GM21423 (cell line): ENCODE data around the gene LRWD1.
A peak's percentile ranks its signal among the peaks of the same experiment; 100 is the strongest.
"Not testable (repeated sequence)": the region's sequence is repeated elsewhere in the genome, so short reads cannot be mapped to it uniquely, and the experiment has no call there.

ENCODE experiments used
- ATAC-seq: cut with Tn5 transposase; IDR thresholded peaks from one replicate; pipeline ENCODE4 v1.9.1; 2021; ENCODE audit warnings: mild to moderate bottlenecking, moderate library complexity; ENCODE audit not compliant: unreplicated experiment

LRWD1 gene

DNA sequence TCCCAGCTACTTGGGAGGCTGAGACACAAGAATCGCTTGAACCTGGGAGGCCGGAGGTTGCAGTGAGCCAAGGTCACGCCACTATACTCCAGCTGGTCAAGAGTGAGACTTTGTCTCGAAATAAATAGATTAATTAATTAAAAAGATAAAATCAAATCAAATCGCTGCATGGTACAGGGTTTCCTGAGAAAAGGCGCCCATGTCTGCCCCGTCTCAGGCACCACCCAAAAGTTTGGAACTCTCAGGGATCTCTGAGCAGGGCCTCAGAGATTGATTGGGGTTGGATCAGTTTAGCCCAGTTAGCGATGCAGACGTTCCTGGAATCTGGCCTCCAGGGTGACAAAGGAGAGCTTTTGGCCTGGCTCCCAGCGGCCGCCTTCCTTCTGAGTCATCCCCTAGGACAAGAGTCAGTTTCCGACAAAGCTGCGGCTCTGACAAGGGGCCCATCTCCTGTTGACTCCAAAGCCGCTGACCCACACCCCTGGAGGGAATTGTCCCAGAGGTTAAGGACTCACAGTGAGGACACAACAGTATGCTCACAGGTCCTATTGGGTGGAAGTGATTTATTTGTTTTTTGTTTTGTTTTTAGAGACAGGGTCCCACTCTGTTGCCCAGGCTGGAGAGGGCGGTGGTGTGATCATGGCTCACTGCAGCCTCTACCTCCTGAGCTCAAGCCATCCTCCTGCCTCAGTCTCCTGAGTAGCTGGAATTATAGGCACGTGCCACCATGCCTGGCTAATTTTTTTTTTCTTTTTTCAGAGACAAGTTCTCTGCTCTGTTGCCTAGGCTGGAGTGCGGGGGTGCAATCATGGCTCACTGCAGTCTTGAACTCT is 24.6 kb upstream of the LRWD1 start:
- ATAC-seq, result no peak

DNA sequence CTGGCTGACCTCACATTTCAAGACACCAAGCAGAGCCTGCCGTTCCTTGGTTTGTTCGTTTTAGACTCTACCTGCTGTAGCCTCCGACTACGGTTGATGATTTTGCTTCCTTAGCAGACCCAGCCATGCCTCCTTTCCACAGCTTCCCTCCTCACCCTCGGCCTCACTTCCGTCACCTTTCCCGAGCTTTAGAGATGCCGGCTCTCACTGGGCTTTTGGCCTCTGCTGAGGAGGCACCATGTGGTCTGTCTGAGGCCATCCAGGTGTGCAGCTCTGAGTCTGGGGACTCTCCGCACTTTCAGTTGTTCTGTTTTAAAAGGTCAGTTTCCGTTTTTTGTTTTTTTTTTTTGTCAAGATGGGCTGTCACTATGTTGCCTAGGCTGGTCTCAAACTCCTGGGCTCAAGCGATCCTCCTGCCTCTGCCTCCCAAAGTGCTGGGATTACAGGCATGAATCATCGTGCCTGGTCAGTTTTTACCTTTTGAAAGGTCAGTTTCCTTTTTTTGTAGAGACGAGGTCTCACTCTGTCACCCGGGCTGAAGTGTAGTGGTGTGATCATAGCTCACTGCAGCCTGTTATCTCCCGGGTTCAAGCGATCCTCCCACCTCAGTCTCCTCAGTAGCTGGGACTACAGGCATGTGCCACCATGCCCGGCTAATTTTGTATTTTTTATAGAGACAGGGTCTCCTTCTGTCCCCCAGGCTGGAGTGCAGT is 19.7 kb upstream of the LRWD1 start:
- peak; percentile 43 for ATAC-seq

DNA sequence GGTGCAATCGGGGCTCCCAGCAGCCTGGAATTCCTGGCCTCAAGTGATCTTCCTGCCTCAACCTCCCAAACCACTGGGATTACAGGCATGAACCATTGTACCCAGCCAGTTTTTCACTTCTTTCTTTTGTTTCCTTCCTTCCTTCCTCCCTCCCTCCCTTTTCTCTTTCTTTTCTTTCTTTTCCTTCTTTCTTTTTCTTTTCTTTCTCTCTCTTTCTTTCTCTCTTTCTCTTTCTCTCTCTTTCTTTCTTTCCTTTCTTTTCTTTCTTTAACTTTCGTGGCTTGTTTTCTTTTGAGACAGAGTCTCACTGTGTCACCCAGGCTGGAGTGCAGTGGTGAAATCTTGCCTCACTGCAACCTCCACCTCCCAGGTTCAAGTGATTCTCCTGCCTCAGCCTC is 19.1 kb upstream of the LRWD1 start:
- ATAC-seq, result no peak

DNA sequence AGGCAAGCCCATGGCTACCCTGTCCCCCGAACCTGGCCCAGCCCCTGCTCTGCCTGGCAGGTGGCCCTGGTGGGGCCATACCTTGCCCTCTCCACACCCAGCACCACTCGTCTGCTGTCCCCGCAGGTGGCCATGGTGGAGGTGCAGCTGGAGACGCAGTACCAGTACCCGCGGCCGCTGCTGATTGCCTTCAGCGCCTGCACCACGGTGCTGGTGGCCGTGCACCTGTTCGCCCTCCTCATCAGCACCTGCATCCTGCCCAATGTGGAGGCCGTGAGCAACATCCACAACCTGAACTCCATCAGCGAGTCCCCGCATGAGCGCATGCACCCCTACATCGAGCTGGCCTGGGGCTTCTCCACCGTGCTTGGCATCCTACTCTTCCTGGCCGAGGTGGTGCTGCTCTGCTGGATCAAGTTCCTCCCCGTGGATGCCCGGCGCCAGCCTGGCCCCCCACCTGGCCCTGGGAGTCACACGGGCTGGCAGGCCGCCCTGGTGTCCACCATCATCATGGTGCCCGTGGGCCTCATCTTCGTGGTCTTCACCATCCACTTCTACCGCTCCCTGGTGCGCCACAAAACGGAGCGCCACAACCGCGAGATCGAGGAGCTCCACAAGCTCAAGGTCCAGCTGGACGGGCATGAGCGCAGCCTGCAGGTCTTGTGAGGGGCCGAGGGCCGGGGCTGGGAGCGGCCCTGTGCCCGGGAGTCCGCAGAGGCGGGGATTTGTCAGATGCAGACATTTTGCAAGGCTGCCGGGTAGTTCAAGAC is 18.2 kb upstream of the LRWD1 start:
- ATAC-seq, result no peak

DNA sequence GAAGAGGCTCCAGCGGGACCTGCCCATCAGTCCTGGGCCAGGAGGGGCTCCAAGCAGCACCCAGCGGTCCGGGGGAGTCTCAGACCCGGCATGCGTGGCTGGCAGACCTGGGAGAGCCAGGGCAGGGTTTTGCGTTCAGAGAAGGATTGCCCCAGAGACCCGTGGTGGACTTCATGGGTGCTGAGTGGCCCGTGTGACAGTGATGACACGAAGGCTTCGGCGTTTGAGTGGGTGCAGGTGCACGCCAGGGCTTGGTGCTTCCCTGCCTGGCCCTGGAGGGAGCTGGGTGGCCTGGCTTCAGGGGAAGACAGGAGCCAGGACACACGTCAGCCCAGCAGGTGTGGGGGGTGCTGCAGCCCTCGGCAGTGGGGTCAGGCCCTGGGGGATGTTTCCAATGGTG is 17.5 kb upstream of the LRWD1 start:
- ATAC-seq, result no peak

DNA sequence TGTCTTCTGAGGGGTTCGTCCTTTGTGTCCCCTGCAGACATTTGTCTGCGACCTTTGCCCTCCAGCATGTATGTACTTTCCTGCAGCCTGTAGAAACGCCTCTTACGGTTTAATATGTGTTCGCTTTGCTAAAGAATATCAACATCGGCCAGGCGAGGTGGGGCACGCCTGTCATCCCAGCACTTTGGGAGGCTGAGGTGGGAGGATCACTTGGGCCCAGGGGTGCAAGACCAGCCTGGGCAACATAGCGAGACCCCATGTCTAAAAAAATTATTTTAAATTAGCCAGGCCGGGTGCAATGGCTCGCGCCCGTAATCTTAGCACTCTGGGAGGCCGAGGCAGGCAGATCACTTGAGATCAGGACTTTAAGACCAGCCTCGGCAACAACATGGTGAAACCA is 15.6 kb upstream of the LRWD1 start:
- no peak for ATAC-seq

DNA sequence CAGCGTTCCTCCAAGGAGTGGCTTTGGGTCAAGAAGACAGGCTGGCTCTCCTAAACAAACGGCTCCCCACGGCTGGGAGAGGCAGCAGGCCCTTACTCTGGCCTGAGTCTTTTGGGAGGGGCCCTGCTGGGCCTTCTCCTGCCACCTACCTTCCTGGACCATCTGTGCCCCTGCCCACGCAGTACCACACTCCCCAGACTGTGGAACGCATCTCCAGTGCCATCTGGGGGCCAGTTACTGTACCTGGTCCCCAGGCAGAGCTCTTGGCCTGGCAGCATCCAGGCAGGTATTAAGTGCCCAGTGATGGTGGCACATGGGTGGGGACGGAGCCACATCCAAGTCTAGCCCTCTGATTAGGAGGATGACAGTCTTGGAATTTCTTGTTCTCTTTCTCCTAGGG is 14.5 kb upstream of the LRWD1 start:
- ATAC-seq, result no peak

DNA sequence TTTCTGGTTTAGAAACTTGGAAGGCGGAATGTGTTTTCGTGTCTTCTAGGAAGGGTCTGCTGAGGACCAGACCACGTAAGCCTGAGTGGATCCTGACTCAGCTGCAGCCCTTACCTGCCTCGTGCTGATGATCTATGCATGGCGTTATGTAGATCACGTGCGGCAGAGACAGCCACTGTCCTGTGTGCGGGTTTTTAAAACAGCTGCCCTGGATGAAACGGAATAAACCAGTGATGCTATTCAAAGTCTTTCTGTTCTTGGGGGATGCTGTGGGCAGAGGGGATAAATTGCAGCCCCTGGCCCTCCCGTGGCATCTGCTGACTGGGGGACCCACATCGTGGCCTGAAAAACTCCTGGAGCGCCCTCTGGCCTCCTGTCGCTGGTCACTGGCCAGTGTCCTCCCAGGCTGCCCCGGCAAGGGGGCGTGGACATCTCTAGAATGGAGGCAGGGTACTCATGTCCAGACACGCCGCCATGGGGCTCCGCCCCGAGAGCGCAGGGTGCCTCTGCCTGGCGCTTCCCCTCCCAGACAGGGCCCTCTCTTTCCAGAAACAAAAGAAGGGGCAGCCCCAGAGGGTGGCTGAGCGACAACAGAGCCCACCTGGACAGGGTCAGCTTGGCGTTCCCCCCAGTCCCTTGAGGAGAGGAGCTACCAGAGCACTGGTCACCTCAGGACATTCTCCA is 13.3 kb upstream of the LRWD1 start:
- no peak for ATAC-seq

DNA sequence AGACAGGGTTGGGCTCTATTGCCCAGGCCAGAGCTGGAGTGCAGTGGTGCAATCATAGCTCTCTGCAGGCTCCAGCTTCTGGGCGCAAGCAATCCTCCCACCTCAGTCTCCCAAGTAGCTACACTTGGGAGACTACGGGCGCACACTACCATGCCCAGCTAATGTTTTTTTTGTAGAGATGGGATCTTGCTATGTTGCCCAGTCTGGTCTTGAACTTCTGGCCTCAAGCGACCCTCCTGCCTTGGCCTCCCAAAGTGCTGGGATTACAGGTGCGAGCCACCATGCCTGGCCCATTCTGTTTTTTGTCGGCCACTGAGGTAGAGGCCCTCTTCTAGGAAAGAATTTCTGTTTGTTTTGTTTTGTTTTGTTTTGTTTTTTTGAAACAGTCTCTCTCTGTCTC is 12.3 kb upstream of the LRWD1 start:
- no peak for ATAC-seq

DNA sequence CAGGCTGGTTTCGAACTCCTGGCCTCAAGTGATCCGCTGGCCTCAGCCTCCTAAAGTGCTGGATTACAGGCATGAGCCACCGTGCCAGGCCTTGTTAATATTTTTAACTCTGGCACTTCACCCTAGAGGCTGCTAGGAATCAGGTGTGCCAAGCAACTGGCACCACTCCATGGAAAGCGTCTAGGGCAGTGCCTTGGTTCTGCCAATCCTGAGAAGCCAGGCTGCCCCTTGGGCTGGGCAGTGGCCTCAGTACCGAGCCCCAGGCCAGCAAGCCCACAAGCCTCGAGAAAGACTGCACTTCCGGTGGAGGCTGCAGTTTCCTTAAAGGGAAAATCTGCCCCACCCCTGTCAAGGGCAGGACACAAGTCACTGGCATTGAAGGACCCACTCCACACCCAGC is 11.5 kb upstream of the LRWD1 start:
- ATAC-seq, result no peak

DNA sequence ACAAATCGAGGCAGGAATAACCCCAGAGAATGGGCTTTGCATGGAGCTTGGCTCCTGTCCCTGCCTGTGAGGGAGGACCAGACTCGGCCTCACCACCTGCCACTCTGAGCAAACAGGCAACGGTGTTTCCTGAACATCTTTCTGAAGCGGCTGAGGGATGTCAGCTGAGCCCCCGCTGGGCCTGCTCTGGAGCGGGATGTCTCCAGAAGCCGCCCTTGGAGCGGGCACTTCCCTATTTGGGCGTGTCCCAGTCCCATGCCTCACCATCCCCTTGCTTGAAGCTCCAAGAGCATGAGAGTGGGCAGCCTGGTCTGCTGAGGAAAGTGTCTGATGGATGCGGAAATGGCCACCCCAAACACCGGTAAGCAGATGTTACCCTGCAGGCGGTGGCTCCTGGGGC is 10.3 kb upstream of the LRWD1 start:
- ATAC-seq, result no peak

DNA sequence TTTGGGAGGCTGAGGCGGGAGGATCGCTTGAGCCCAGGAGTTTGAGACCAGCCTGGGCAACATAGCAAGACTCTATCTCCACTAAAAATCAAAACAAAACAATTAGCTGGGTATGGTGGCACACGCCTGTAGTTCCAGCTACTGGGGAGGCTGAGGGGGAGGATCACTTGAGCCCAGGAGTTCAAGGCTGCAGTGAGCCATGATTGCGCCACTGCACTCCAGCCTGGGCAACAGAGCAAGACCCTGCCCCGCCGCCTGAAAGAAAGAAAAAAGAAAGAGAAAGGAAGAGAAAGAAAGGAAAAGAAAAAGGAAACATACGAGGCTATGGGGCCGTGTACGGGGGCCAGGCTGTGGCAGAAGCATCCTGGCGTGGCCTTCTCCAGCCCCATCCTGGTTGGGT is 9.9 kb upstream of the LRWD1 start:
- ATAC-seq, result not testable (repeated sequence)

DNA sequence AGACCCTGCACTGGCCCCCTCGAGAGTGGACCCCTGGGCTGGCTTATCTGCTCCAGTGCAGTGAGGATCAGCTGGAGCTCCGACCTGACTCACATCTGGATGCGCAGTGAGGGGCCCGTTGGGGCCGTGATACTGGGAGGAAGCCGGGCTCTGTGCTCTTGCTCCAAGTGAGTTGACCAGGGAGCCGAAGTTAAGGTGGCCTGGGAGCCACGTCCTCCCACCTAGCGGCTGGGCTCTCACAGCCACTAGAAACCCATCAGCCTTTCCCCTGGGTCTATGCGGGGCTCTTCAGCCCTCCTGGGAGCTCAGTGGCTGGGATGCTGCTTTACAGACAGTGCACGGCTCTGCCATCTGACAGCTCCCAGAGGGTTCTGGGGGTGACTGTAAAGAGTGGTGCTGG is 9.2 kb upstream of the LRWD1 start:
- no peak for ATAC-seq

DNA sequence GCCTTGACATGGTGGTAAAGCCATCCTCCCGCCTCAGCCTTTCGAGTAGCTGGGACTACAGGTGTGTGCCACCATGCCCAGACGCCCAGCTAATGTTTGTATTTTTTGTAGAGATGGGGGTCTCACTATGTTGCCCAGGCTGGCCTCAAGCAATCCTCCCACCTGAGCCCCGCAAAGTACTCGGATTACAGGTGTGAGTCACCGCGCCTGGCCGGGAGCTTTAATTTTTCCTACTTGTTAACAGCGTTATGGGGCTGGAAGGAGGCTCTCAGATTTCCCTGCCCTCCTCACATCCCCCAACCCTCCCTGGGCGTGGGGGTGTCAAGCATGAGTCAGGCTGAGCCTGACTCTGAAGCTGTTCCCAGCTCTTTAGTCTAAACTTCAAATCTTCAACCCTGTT is 8.5 kb upstream of the LRWD1 start:
- ATAC-seq, result no peak

DNA sequence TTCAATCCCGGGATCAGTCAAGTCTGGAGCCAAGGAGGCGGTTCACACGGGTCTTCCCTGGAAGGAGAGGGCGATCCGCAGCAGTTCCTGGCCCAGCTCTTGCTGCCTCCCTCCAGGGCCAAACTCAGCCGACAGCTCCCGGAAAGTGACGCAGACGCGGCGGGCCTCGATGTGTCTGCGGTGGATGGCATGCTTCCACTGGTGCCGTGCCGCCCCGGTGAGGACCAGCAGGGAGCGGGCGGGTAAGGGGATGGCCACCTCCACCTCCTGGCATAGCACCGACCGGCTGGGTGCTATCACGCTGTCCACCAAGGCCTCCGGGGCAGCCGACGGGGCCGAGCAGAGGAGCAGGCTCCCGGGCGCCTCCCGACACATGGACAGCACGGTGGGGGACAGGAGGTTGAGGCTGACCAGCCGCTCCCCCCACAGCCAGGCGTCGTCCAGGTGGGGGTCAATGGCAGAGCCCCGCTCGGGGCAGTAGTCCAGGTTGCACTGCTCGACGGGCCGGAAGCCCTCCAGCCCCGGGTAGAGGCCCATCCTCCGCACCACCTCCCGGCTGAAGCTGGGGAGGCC is 7.3 kb upstream of the LRWD1 start:
- ATAC-seq, result no peak

DNA sequence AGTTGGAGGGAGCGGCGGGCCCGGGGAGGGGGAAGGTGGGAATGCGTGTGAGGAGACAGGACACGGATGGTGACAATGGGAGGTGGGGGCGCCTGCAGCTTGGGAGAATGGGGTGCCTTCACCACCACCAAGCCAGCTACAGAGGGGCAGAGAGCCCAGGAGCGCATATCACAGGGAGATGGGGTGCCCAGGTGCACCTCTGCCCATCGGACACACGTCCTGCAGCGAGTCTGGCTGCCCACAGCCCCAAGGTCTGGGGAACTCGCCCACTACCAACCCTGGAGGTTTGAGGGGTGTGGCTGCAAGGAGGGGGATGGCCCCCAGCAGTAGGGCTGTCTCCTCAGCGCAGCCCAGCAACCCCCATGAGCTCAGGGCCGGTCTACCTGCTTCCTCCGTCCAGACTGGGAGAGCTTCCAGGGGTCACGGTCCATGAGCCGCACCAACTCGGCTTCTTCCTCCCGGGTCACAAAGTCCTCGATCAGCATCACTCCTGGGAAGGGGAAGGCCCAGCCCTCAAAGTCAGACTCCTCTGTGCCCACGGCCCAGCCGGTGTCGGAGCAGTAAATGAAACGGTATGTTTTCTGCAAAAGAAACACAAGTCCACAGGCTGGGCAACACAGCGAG is 5.5 kb upstream of the LRWD1 start:
- no peak for ATAC-seq

DNA sequence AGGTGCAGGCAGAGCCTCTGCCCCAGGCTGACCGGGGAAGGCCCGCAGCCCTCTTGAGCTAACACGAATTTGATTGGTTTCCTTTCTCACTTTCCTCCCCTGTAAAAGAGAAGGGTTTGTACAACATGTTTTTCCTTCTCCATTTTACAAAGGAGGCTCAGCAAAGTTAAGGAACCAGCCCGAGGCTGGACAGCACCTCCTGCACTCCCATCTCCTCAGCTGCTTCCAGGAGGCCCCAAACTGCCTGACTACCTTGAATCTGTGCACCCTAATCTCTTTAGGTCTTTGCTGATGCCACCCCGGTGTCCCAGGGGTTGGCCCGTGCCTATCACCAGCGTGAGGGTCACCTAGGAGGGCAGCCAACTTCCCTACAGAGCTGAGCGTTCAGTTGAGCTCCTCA is 4.3 kb upstream of the LRWD1 start:
- ATAC-seq, result no peak

DNA sequence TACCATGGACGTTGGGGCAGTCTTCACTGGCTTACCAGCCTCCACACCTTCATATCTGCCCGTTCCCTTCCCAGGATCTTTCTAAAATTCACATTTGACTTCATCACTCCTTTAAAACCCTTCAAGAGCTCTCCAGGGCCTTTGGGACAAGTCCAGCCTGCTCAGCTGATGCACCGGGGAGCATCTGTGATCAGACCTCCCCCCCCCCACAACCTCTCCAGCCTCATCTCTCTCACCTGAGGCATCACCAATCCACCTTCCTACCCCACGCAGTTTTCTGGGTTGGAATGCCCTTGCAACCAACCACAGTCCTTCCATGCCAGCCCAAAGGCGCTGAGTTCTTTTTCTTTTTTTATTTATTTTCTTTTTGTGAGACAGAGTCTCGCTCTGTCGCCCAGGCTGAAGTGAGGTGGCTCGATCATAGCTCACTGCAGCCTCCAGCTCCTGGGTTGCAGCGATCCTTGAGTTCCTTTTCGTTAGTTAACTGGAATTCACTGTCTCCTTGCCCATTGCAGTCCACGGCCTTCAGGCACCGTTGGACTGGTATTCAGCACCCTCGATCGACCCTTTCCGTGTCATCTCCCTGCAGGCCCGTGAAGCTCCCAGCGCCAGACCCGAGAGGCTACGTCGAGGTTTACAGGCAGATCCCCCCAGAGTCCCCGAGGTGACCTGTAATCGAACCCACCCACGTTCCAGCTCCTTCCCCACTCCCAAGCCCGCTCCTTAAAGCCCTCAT is 775 bp upstream of the LRWD1 start:
- no peak for ATAC-seq

DNA sequence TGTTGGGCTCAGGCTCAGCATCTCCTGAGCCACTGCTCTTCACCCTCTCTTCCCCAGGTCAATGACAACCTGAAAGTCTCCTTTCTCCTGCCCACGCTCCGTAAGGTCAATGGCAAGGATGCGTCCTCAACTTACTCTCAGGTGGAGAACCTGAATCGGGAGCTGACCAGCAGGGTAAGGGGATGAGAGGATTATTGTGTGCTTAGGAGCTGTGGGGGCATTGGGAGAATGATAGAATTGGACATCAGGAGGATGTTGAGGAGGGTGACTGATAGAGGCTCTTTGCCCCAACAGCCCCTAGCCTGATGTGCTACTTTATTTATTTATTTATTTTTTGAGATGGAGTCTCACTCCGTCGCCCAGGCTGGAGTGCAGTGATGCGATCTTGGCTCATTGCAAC is 1.3 kb downstream of the LRWD1 start:
- ATAC-seq, result no peak
